GM12865 (cell line): Measurements from ENCODE around the gene FZD4.
"Not testable (repeated sequence)": the region's sequence is repeated elsewhere in the genome, so short reads cannot be mapped to it uniquely, and the experiment has no call there.

ENCODE experiments used
- DNase-seq: peaks from one replicate; pipeline ENCODE4 v3.0.0; 2010; ENCODE audit warnings: low read depth
- H3K4me3 ChIP-seq: 2 replicates; pipeline ENCODE4 v1.5.1; 2011; ENCODE audit warnings: mild to moderate bottlenecking, low read depth, low read length, control low read depth
- TF ChIP-seq, protein P1 (sequence below): IDR thresholded peaks from 2 replicates; pipeline ENCODE4 v1.5.1; 2011; ENCODE audit warnings: low read length, control low read depth, low read depth, inconsistent platforms; ENCODE audit not compliant: insufficient read depth; ENCODE audit errors: missing control alignments

Gene FZD4

DNA sequence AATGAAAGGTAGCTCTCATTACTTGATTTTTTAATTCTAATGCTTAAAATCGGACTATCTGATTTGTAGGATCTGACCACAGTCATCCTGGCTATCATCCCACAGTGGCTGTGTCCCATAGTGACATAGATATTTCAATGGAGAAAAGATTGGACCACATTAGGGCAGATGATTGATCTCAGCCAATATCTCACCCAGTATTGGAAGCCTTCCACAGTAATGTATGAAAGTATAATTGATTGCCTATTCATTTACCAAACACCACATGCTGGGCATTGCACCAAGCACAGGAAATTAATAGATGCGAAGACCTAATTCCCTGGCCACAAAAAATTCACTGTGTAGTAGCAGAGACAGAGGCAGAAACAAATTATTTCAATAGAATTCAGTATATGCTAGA, 37.6 kb downstream of the FZD4 start:
- DNase-seq = no peak
- TF ChIP-seq, protein P1, sequence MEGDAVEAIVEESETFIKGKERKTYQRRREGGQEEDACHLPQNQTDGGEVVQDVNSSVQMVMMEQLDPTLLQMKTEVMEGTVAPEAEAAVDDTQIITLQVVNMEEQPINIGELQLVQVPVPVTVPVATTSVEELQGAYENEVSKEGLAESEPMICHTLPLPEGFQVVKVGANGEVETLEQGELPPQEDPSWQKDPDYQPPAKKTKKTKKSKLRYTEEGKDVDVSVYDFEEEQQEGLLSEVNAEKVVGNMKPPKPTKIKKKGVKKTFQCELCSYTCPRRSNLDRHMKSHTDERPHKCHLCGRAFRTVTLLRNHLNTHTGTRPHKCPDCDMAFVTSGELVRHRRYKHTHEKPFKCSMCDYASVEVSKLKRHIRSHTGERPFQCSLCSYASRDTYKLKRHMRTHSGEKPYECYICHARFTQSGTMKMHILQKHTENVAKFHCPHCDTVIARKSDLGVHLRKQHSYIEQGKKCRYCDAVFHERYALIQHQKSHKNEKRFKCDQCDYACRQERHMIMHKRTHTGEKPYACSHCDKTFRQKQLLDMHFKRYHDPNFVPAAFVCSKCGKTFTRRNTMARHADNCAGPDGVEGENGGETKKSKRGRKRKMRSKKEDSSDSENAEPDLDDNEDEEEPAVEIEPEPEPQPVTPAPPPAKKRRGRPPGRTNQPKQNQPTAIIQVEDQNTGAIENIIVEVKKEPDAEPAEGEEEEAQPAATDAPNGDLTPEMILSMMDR = no peak
- H3K4me3 ChIP-seq = no peak overlapping the region

DNA sequence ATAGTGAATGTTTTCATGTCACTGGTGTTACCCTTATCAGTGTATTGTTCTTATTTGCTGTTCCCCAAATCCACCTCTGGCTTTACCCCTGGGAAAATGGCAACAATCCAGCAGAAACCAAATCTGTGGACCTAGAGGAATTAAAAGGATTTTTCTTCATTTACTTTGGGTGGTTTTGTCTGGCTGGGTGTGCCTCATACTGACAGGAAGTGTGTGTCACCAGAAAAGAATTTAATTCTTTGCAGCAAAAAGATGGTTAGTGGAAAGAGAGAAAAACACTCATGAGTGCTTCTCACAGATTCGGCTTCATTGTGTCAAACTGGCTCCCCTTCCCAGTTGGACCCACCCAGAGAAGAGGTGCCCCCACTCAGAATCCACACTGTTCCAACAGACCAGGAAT, 38.9 kb downstream of the FZD4 start:
- H3K4me3 ChIP-seq = no peak overlapping the region
- DNase-seq = no peak
- TF ChIP-seq, protein P1 = no peak

GRCh38 chr11:86915850-86916249, 39.3 kb downstream of the FZD4 start:
- H3K4me3 ChIP-seq, DNase-seq: not testable (repeated sequence)

DNA sequence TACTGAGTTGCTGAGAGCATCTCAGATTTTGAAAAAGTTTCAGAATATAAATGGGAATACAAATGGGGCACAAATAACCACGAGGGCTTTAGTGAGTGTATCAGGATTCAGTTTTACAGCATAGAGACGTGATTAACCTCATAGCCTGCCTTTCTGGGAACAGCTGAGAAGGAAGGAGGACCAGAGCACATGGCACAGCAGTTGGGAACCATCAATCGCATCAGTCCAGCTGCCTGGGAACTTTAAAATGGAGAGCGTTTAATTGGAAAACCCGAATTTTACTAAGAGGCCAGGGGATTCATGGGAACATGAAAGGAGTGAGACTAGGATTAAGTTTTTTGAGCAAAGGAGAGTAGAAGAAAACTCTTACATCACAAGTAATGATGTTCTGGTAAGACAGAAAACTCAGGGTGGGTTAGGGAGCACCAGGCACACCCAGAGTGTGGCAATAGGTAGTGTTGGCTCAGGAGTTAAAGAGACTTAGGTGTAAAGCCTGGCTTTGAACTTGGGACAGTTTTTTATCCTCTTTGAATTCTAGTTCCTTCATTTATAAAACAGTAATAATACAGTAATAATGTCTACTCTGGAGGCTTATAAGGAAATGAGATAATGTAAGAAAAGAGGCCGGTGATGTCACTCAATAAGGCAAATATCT, 40.2 kb downstream of the FZD4 start:
- TF ChIP-seq, protein P1 = no peak
- DNase-seq = no peak
- H3K4me3 ChIP-seq = no peak overlapping the region

DNA sequence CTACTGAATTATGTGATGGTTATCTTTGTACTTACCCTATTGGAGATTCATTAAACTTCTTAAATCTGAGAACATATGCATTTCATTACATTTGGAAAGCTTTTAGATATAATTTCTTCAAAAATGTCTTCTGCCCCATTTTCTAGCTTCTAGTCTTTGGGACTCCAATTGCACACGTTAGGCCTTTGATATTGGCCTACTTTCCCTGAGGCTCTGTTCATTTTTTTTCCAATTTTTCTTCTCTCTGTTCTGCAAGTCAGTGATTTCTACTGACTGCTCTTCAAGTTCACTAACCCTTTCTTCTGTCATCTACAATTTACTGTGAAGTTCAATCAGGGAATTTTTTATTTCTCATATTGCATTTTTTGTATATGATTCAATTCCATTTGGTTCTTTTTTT, 43.0 kb downstream of the FZD4 start:
- no peak overlapping the region for H3K4me3 ChIP-seq
- TF ChIP-seq, protein P1 = no peak
- DNase-seq = no peak

GRCh38 chr11:86910592-86910991, 44.6 kb downstream of the FZD4 start:
- TF ChIP-seq, protein P1 = no peak
- DNase-seq = no peak
- no peak overlapping the region for H3K4me3 ChIP-seq

GRCh38 chr11:86906198-86906597, 49.0 kb downstream of the FZD4 start:
- H3K4me3 ChIP-seq = no peak overlapping the region
- DNase-seq = no peak
- TF ChIP-seq, protein P1 = no peak

DNA sequence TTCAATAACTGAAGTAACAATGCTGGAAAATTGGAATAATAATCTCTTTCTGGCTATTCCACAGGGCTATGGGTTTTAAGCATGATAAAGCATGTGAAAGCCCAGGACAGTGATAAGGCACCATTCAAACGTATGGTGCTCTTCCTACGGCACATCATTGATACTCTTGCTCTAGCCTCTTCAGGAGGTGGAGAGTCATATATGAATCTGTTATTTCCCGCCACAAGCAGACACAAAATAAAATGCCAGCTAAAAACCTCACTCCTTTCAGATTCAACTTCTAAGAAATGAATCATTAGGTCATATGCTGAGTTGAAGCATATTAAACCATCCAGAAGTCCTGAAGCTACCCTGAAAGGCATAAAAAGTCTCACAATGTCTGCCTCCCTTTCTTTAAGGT, 49.9 kb downstream of the FZD4 start:
- no peak overlapping the region for H3K4me3 ChIP-seq
- TF ChIP-seq, protein P1 = no peak
- DNase-seq = no peak
